ENCODE data around the gene CENPP. TPM values are rescaled to one million over a fixed set of nuclear protein-coding genes. Genes with fewer than 3 reads are reported as not detected.
A peak's percentile ranks its signal among the peaks of the same experiment; 100 is the strongest.

The CENPP gene
- total RNA-seq, 1 donor from 2014 or later, result 2.7 TPM

GRCh38 chr9:92504881-92505280 lies 179.1 kb downstream of the CENPP start:
- no peak for DNase-seq (ENCODE audit: low read depth in 2 of 2)

- DNase-seq (ENCODE audit: low read depth in 2 of 2), result no peak
These were observed 180.6 kb downstream of the CENPP start for GRCh38 chr9:92506184-92506857.

GRCh38 chr9:92507005-92507404 lies 181.3 kb downstream of the CENPP start:
- DNase-seq (ENCODE audit: low read depth in 2 of 2), result no peak

- no peak for DNase-seq (ENCODE audit: low read depth in 2 of 2)
These were observed 181.7 kb downstream of the CENPP start for GRCh38 chr9:92507496-92507895.

- DNase-seq (ENCODE audit: low read depth in 2 of 2), result no peak
These were observed 182.5 kb downstream of the CENPP start for GRCh38 chr9:92508018-92508820.

- DNase-seq (ENCODE audit: low read depth in 2 of 2), result no peak
These were observed 183.3 kb downstream of the CENPP start for GRCh38 chr9:92509050-92509449.

GRCh38 chr9:92510747-92511146 lies 185.0 kb downstream of the CENPP start:
- DNase-seq (ENCODE audit: low read depth in 2 of 2), result no peak

GRCh38 chr9:92512622-92513021 lies 186.9 kb downstream of the CENPP start:
- DNase-seq (ENCODE audit: low read depth in 2 of 2), result no peak

- peak in 1 of 2 donors; percentile 26 for DNase-seq (ENCODE audit: low read depth in 2 of 2)
These were observed 187.6 kb downstream of the CENPP start for GRCh38 chr9:92513349-92513748.

GRCh38 chr9:92514635-92515034 lies 188.9 kb downstream of the CENPP start:
- no peak for DNase-seq (ENCODE audit: low read depth in 2 of 2)

- no peak for DNase-seq (ENCODE audit: low read depth in 2 of 2)
These were observed 190.8 kb downstream of the CENPP start for GRCh38 chr9:92516521-92516920.

GRCh38 chr9:92517046-92517445 lies 191.3 kb downstream of the CENPP start:
- DNase-seq (ENCODE audit: low read depth in 2 of 2), result no peak

GRCh38 chr9:92518199-92518598 lies 192.4 kb downstream of the CENPP start:
- no peak for DNase-seq (ENCODE audit: low read depth in 2 of 2)

GRCh38 chr9:92520837-92521236 lies 195.1 kb downstream of the CENPP start:
- DNase-seq (ENCODE audit: low read depth in 2 of 2), result no peak

- DNase-seq (ENCODE audit: low read depth in 2 of 2), result no peak
These were observed 197.5 kb downstream of the CENPP start for GRCh38 chr9:92522983-92523970.

GRCh38 chr9:92524881-92525280 lies 199.1 kb downstream of the CENPP start:
- no peak for DNase-seq (ENCODE audit: low read depth in 2 of 2)

GRCh38 chr9:92525306-92525705 lies 199.6 kb downstream of the CENPP start:
- DNase-seq (ENCODE audit: low read depth in 2 of 2), result no peak

GRCh38 chr9:92527291-92527828 lies 201.6 kb downstream of the CENPP start:
- DNase-seq (ENCODE audit: low read depth in 2 of 2), result no peak

GRCh38 chr9:92527832-92528521 lies 202.2 kb downstream of the CENPP start:
- no peak for DNase-seq (ENCODE audit: low read depth in 2 of 2)

- no peak for DNase-seq (ENCODE audit: low read depth in 2 of 2)
These were observed 202.7 kb downstream of the CENPP start for GRCh38 chr9:92528522-92528849.

GRCh38 chr9:92529124-92529523 lies 203.4 kb downstream of the CENPP start:
- DNase-seq (ENCODE audit: low read depth in 2 of 2), result no peak
